Measurements from ENCODE around the gene SH3PXD2A.

GRCh38 chr10:103589074-103589630 is 266.2 kb downstream of the SH3PXD2A start:
- TF ChIP-seq CTCF (IDR thresholded peaks at IDR 0.05 in 8 of 11, conservative IDR thresholded peaks at IDR 0.05 in 3 of 11) (no peak), POLR2A (IDR thresholded peaks at IDR 0.05) (no peak)
